GM23338 (cell line): ENCODE measurements around the gene HACE1.

Experiments used
- CTCF ChIP-seq, 2 experiments: fragments of 200-600 bp in 1 of 2; sonication (generic) in 1 of 2; conservative IDR thresholded peaks; 2 replicates each; pipeline versions ENCODE4 v1.5.1 to v1.6.1; 2016 to 2017; ENCODE audit warnings: antibody characterized with exemption in 2 of 2, low read depth in 2 of 2, mild to moderate bottlenecking in 2 of 2, moderate library complexity in 1 of 2
- EZH2 ChIP-seq: fragments of 200-600 bp; sonication (generic); IDR thresholded peaks from one replicate; pipeline ENCODE4 v1.8.0; 2017; ENCODE audit warnings: antibody characterized with exemption, mild to moderate bottlenecking, low read depth; ENCODE audit not compliant: unreplicated experiment
- EZH2phosphoT487 ChIP-seq: fragments of 200-600 bp; sonication (generic); IDR thresholded peaks from one replicate; pipeline ENCODE4 v1.8.1; 2018; ENCODE audit warnings: antibody characterized with exemption; ENCODE audit not compliant: unreplicated experiment
- JUNB ChIP-seq: IDR thresholded peaks from one replicate; pipeline ENCODE4 v1.6.1; 2016; ENCODE audit warnings: antibody characterized with exemption; ENCODE audit not compliant: unreplicated experiment
- POLR2AphosphoS5 ChIP-seq: IDR thresholded peaks from 2 replicates; pipeline ENCODE4 v1.6.1; 2016; ENCODE audit warnings: antibody characterized with exemption, low read depth
- STAT1 ChIP-seq: IDR thresholded peaks from one replicate; pipeline ENCODE4 v1.6.1; 2016; ENCODE audit warnings: antibody characterized with exemption; ENCODE audit not compliant: unreplicated experiment
- ZNF114 ChIP-seq: fragments of 250-450 bp; sonication (Bioruptor Pico); IDR thresholded peaks from 2 replicates; pipeline ENCODE4 v1.5.0; 2020; ENCODE audit warnings: mild to moderate bottlenecking, moderate library complexity

- TF ChIP-seq CTCF (conservative IDR thresholded peaks at IDR 0.05; ENCODE audit: low read depth in 2 of 2) (peak in 1 of 2 experiments; percentile 92; a peak in 3 of 4 replicates), STAT1 (no peak), POLR2AphosphoS5 (no peak), JUNB (no peak), EZH2 (no peak), ZNF114 (CRISPR knock-in tag) (no peak), EZH2phosphoT487 (no peak)
Measured at GRCh38 chr6:104771258-104771832, 88.4 kb downstream of the HACE1 start.
